HL-60 (cell line): Measurements from ENCODE around the gene PIGX.

Source experiments
- DNase-seq, 2 experiments: peaks; one replicate each; pipeline ENCODE4 v3.0.0-alpha.2; 2010 to 2020; ENCODE audit warnings: low read depth in 1 of 2, low spot score in 1 of 2
- H3K27ac ChIP-seq: fragments of 250-450 bp; sonication (Bioruptor Pico); replicated peaks from 2 replicates; pipeline ENCODE4 v1.5.1; 2020; ENCODE audit warnings: mild to moderate bottlenecking, moderate library complexity
- H3K27me3 ChIP-seq: fragments of 250-450 bp; sonication (Bioruptor Pico); 2 replicates; pipeline ENCODE4 v1.5.1; 2021; ENCODE audit warnings: mild to moderate bottlenecking, moderate library complexity; ENCODE audit not compliant: insufficient read depth, poor library complexity, severe bottlenecking
- H3K4me3 ChIP-seq: replicated peaks from 2 replicates; pipeline ENCODE4 v1.5.1; 2011; ENCODE audit warnings: mild to moderate bottlenecking, control low read depth, low read length; ENCODE audit not compliant: insufficient read depth
- CTCF ChIP-seq: IDR thresholded peaks from one replicate; pipeline ENCODE4 v1.5.1; 2011; ENCODE audit warnings: low read length, control low read depth, inconsistent platforms; ENCODE audit not compliant: insufficient read depth
- GABPA ChIP-seq: IDR thresholded peaks from 2 replicates; pipeline ENCODE4 v1.6.1; 2012; ENCODE audit warnings: low read depth
- POLR2AphosphoS5 ChIP-seq: IDR thresholded peaks from 2 replicates; pipeline ENCODE4 v1.6.1; 2012; ENCODE audit warnings: low read depth
- REST ChIP-seq: IDR thresholded peaks from 2 replicates; pipeline ENCODE4 v1.6.1; 2012; ENCODE audit warnings: low read depth; ENCODE audit not compliant: insufficient replicate concordance
- SPI1 ChIP-seq: IDR thresholded peaks from 2 replicates; pipeline ENCODE4 v1.6.1; 2012; ENCODE audit warnings: low read depth, mild to moderate bottlenecking, borderline replicate concordance

PIGX gene

GRCh38 chr3:196699749-196700148 lies 12.4 kb upstream of the PIGX start:
- no peak overlapping the region for H3K27ac ChIP-seq
- no peak for TF ChIP-seq SPI1
- no peak for TF ChIP-seq GABPA
- TF ChIP-seq POLR2AphosphoS5 = no peak
- no peak for TF ChIP-seq CTCF
- no peak for TF ChIP-seq REST
- H3K27me3 ChIP-seq = no peaks in the 10 kb centered on the region
- no peak overlapping the region for H3K4me3 ChIP-seq
- DNase-seq = no peak

GRCh38 chr3:196700801-196701200 lies 11.4 kb upstream of the PIGX start:
- TF ChIP-seq SPI1 (no peak), CTCF (no peak), REST (no peak), POLR2AphosphoS5 (no peak), GABPA (no peak)
- no peak overlapping the region for H3K27ac ChIP-seq
- no peak overlapping the region for H3K4me3 ChIP-seq
- peak in 1 of 2 experiments; percentile 47 for DNase-seq
- H3K27me3 ChIP-seq = no peaks in the 10 kb centered on the region

- H3K27ac ChIP-seq = no peak overlapping the region
- no peaks in the 10 kb centered on the region for H3K27me3 ChIP-seq
- TF ChIP-seq POLR2AphosphoS5 = no peak
- no peak for TF ChIP-seq CTCF
- TF ChIP-seq REST = no peak
- TF ChIP-seq SPI1 = no peak
- no peak for TF ChIP-seq GABPA
- no peak overlapping the region for H3K4me3 ChIP-seq
- DNase-seq = no peak
Measured at GRCh38 chr3:196706327-196706726, 5.8 kb upstream of the PIGX start.
